Measurements from ENCODE around the gene SIN3B. TPM values are rescaled to one million over a fixed set of nuclear protein-coding genes. Genes with fewer than 3 reads are reported as not detected.

The SIN3B gene
- total RNA-seq, 1 donor from 2014 or later: 80.9 TPM

- no peak for DNase-seq (ENCODE audit: low read depth)
Observed at GRCh38 chr19:16888629-16889365, 59.6 kb downstream of the SIN3B start, which contains the start of gene F2RL3. F2RL3 (plus strand) TSS chr19:16888999; CDS start chr19:16889190, 191 bp downstream.

GRCh38 chr19:16889366-16889882 lies 60.2 kb downstream of the SIN3B start:
- no peak for DNase-seq (ENCODE audit: low read depth)

DNA sequence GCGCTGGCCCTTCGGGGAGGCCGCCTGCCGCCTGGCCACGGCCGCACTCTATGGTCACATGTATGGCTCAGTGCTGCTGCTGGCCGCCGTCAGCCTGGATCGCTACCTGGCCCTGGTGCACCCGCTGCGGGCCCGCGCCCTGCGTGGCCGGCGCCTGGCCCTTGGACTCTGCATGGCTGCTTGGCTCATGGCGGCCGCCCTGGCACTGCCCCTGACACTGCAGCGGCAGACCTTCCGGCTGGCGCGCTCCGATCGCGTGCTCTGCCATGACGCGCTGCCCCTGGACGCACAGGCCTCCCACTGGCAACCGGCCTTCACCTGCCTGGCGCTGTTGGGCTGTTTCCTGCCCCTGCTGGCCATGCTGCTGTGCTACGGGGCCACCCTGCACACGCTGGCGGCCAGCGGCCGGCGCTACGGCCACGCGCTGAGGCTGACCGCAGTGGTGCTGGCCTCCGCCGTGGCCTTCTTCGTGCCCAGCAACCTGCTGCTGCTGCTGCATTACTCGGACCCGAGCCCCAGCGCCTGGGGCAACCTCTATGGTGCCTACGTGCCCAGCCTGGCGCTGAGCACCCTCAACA lies 60.8 kb downstream of the SIN3B start:
- DNase-seq (ENCODE audit: low read depth): no peak

DNA sequence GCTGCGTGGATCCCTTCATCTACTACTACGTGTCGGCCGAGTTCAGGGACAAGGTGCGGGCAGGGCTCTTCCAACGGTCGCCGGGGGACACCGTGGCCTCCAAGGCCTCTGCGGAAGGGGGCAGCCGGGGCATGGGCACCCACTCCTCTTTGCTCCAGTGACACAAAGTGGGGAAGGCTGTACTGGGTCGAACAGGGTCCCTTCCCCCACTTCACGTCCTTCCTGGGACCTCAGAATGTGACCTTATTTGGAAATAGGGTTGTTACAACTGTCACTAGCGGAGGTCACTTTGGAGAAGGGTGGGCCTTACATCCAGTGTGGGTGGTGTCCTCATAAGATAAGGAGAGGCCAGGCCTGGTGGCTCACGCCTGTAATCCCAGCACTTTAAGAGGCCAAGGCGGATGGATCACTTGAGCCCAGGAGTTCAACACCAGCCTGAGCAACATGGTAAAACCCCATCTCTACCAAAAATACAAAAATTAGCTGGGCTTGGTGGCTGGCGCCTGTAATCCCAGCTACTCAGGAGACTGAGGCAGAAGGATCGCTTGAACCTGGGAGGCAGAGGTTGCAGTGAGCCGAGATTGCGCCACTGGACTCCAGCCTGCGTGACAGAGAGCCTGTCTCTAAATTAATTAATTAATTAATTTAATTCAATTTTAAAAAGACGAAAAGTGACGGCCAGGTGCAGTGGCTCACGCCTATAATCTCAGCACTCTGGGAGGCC lies 61.4 kb downstream of the SIN3B start:
- no peak for DNase-seq (ENCODE audit: low read depth)

DNA sequence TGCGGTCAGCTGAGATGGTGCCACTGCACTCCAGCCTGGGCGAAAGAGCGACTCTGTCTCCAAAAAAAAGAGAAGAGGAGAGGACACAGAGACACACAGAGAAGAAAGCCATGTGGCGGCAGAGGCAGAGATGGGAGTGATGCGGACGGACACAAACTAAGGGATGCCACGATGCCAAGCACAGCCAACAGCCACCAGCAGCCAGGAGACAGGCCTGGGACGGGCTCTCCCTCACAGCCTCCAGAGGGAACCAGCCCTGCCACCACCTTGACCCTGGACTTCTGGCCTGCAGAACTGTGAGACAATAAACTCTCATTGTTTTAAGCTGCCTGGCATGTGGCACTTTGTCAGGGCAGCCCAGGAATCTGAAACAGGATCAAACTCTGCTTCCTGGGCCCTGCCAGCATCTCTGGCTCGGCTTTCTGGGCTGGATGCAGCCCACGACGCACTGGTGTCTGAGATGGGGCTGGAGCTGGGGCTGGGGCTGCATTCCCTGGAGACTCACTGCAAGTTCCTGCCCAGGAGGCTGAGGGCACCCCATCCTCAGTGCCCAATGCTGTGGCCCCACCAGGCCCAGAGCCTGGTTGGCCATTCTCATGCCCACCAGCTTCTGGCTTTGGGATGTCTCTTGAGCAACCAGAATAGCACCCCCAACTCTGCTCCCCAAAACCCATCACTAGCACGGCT lies 62.6 kb downstream of the SIN3B start:
- no peak for DNase-seq (ENCODE audit: low read depth)

DNA sequence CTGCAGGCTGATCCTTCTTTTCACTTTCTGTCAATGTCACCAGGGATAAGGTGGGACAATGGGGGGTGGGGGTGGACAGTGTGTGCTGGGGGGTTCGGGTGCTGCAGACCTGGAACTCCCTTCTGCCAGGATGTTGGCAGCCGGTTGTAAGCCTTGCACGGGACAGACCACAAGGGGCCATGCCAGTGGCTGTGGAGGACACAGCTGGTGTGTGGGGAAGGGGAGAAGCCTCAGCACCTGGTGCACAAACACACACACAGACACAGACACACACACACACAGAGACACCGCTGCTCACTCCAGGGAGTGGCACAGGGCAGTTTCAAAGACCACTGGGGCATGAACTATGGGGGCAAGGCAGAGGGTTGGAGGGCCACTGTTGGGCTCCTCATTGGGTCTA lies 63.2 kb downstream of the SIN3B start:
- DNase-seq (ENCODE audit: low read depth): no peak

DNA sequence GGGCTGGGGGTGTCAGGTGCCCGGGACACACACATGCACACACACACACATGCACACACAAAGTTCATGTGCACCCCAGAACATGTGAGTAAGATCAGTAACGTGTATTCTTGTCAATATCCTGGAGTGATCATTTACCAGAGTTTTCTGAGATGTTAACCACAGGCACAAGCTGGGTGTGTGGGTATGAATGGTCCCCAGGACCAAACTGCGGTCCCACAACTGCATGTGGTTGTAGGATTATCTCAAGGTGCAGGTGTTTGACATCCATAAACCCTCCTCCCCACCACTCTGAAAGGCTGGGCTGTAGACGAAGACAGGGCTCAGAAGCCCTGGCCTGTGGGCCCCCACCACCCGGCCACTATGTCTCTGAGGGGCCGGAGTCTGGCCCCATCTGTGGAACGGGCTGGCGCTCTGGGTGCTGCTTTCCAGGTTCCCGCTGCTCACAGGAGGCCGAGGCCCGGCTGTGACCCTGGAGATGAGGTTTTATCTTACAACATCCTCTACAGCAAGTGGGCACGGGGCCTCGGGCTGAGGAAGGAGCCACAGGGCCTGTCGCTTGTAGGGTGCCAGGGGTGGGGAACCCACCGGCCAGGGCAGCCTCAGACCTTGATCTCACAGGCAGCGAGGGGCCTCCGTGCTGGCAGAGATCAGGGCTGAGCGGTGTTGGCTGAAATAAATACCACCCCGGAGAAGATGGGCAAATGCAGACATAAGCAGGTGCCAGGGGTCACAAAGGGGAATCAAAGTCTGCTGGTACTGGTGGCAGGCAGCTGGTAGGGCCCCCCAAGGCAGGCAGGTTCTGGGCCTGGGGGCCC lies 63.9 kb downstream of the SIN3B start:
- no peak for DNase-seq (ENCODE audit: low read depth)

GRCh38 chr19:16893686-16893989 lies 64.4 kb downstream of the SIN3B start:
- DNase-seq (ENCODE audit: low read depth): no peak

- no peak for DNase-seq (ENCODE audit: low read depth)
Observed at GRCh38 chr19:16894080-16894479, 64.9 kb downstream of the SIN3B start.

DNA sequence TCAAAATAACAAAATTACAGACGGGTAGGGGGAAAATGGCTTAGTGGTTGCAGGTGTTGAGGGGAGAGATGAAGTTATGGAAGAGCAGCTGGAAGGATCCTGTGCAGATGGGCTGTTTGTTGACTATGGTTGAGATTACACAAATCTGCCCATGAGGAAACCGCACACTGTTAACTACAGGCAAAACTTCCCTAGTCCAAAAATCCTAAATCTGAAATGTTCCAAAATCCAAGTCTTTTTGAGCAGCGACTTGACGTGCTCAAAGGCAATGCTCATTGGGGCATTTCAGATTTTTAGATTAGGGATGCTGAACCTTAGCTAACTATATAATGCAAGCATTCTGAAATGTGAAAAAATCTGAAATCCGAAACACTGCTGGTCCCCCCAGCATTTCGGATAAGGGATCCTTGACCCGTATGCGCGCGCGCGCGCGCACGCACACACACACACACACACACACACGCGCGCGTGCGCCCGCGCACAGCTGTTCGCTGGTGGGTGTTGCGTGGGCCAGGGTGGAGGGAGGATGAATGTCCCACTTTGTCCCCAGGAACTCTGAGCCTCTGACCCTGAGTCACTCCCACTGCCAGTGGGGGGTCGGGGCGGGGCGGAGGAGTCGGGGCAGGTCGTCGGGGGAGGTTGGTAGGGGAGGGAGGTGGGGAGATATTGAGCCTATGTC lies 66.4 kb downstream of the SIN3B start:
- no peak for DNase-seq (ENCODE audit: low read depth)

DNA sequence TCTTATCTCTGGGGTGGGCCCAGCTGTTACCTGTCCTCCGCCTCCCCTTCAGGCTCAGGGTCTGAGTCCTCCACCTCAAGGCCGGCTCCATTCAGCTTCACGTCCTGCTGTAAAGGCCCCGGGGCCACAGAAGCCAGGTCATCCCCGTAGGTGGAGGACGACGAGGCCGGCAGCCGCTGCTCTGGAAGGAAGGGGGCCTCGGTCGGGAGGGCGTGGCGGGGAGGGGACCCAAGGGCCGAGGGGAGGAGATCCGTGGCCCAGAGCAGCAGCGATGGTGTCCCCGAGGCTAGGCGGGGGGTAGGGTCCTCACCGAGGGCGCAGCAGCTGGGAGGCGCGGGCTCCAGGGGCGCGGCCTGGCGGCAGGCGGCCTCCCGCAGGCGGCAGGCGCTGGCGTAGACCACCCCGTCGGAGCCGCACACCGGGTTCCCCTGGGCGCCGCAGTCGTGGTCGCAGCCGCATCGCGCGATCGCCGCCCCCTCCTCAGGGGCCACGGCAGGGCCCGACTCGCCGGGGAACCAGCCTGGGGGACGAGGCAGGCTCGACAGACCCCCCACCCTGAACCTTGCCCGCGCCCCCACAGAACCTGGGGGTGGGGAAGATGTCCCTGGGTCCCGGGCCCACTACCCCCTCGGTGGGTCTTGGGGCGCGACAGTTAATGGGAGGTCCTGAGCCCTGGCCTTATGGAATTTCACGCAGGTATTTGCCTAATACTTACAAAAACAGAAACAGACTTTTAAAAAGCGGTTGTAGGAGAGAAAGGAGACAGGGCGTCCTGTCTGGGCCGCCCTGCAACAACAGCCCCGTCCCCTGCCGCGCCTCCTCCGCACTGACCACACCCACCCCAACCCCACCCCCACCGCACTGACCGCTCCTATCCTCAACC lies 67.2 kb downstream of the SIN3B start:
- no peak for DNase-seq (ENCODE audit: low read depth)

- peak; percentile 84 for DNase-seq (ENCODE audit: low read depth)
Observed at GRCh38 chr19:16897029-16897855, 68.0 kb downstream of the SIN3B start.

- no peak for DNase-seq (ENCODE audit: low read depth)
Observed at GRCh38 chr19:16897856-16898161, 68.6 kb downstream of the SIN3B start.

DNA sequence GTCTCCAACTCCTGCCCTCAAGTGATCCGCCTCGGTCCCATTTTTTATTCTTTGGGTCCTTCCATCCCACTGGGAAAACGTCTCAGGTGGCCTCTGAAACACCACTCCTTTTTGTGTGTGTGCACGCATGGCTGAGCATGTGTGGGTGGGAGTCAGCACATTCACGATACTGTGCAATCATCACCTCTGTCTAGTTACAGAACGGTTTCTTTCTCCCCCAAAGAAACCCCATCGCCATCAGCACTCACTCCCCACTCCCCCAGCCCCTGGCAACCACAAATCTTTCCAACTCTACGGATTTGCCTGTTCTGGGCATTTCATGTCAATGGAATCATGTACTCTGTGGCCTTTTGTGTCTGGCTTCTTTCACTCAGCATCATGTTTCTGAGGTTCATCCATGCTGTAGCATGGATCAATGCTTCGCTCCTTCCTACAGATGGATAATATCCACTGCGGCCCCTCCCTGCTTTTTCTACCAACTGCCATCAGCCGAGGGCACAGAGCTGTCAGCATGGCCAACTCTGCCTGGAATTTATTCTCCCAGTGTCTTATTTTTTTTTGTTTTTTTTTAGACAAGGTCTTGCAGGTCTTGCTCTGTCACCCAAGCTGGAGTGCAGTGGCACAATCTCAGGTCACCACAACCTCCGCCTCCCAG lies 69.3 kb downstream of the SIN3B start:
- DNase-seq (ENCODE audit: low read depth): peak; percentile 36

GRCh38 chr19:16899566-16900075 lies 70.4 kb downstream of the SIN3B start:
- DNase-seq (ENCODE audit: low read depth): no peak

DNA sequence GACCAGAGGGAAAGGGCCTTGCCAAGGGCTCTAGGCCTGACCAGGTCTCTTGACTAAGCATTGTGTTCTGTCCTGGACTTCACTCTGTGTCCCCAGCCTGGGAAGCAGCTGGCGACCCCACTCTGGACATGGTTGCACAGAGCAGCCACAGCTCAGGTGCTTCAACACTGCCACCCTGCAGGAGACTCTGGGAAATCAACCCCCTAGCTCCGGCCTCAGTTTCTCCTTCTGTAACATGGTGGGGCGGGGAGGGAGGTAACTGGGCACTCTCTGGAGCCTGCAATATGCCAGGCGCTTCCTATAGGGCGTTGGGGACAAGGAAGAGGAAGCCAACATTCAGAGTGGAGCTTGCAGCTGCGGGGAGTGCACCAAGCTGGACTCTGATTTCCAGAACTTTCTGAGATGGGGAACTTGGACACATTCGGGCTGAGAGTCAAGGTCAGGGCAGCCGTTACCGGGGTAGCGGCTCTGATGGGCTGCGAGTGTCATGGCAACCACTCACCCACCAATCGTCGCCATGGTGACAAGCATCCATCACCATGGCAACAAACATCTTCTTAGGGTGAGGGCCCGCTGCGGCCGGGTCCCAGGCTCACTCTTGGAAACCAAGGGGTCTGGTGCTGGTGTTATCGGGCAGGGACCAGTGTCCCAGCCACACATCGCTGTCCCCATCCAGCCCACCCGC lies 72.4 kb downstream of the SIN3B start:
- no peak for DNase-seq (ENCODE audit: low read depth)

DNA sequence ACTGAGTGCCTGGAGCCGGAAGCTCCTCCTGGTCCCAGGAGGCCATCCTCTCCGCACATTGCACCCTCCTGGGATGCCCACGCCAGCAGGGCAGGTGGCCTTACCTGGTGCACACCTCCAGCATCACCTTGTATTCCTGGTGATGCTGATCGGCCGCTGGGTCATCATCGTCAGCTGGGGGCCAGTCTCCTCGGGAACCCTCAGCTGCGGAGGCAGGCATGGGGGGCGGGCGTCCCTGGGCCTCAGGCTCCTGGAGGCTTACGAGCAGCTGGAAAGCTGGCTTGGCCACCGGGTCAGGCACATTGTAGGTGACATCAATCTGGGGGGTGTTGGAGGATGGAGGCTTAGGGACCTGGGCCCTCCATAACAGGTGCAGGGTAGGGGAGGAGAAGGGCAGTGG lies 73.3 kb downstream of the SIN3B start:
- DNase-seq (ENCODE audit: low read depth): no peak

DNA sequence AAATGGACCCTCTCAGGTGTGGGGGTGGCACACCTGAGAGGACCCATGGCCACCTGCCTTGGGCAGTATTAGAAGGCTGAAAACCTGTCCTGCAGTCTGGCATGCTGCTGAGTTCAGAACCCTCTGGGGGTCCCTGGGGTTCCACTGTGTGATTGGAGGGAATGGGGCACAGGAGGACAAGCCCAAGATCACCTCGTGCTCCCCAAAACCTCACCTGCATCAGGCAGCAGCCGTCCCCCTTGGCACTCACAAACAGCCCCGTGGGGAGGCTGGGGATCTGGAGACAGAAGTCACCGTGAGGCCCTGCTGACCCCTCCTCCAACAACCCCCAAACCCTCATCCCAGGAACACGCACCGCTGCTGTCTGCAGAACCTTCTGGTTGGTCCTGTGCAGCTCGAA lies 74.1 kb downstream of the SIN3B start:
- DNase-seq (ENCODE audit: low read depth): no peak

Data from renal cortical epithelial cell (primary cell).